KBM-7 (cell line): ENCODE data around the gene CFAP298.

Source experiments
- DNase-seq: peaks from one replicate; pipeline ENCODE4 v3.0.0-alpha.2; 2015
- in situ Hi-C: fragments of 300-500 bp; cut with MboI; formaldehyde crosslinking; loops from 2 replicates; pipeline ENCODE4 v1.14.3; 2020; ENCODE audit warnings: low sequenced_read_pairs, low pct_unique_long_range_greater_than_20kb, mixed read lengths

CFAP298 gene

GRCh38 chr21:32603131-32603530 is 9.0 kb downstream of the CFAP298 start:
- in situ Hi-C loops: no loop called here
- no peak for DNase-seq

- DNase-seq: no peak
- in situ Hi-C loops: no loop called here
These were observed 10.1 kb downstream of the CFAP298 start for GRCh38 chr21:32602099-32602498.

- in situ Hi-C loops: loop anchor here (25.0 kb wide), 1 partner anchor 187 kb away; the partner anchor contains the start of gene EVA1C
- DNase-seq: no peak
These were observed 12.7 kb downstream of the CFAP298 start for GRCh38 chr21:32599526-32599925.

- no peak for DNase-seq
- in situ Hi-C loops: loop anchor here (25.0 kb wide), 1 partner anchor 187 kb away; the partner anchor contains the start of gene EVA1C
These were observed 13.1 kb downstream of the CFAP298 start for GRCh38 chr21:32599091-32599490.

GRCh38 chr21:32597205-32597604 is 15.0 kb downstream of the CFAP298 start:
- in situ Hi-C loops: loop anchor here (25.0 kb wide), 1 partner anchor 185 kb away; the partner anchor contains the start of gene EVA1C
- DNase-seq: no peak

GRCh38 chr21:32595431-32595830 is 16.7 kb downstream of the CFAP298 start:
- no peak for DNase-seq
- in situ Hi-C loops: loop anchor here (25.0 kb wide), 1 partner anchor 183 kb away; the partner anchor contains the start of gene EVA1C

GRCh38 chr21:32593690-32594089 is 18.5 kb downstream of the CFAP298 start:
- in situ Hi-C loops: loop anchor here (25.0 kb wide), 1 partner anchor 181 kb away; the partner anchor contains the start of gene EVA1C
- no peak for DNase-seq

GRCh38 chr21:32592929-32593502 is 19.2 kb downstream of the CFAP298 start:
- in situ Hi-C loops: loop anchor here (25.0 kb wide), 1 partner anchor 181 kb away; the partner anchor contains the start of gene EVA1C
- no peak for DNase-seq

GRCh38 chr21:32590130-32590529 is 22.0 kb downstream of the CFAP298 start:
- in situ Hi-C loops: loop anchor here (25.0 kb wide), 1 partner anchor 178 kb away; the partner anchor contains the start of gene EVA1C
- no peak for DNase-seq

GRCh38 chr21:32587651-32588050 is 24.5 kb downstream of the CFAP298 start:
- DNase-seq: no peak

GRCh38 chr21:32587120-32587519 is 25.1 kb downstream of the CFAP298 start:
- no peak for DNase-seq
- in situ Hi-C loops: loop anchor here (25.0 kb wide), 1 partner anchor 175 kb away; the partner anchor contains the start of gene EVA1C

More at GRCh38 chr21:32587651-32588050, 24.5 kb downstream of the CFAP298 start:
- in situ Hi-C loops: loop anchor here (25.0 kb wide), 1 partner anchor 175 kb away; the partner anchor contains the start of gene EVA1C

GRCh38 chr21:32585970-32586369 is 26.2 kb downstream of the CFAP298 start:
- DNase-seq: no peak
- in situ Hi-C loops: loop anchor here (25.0 kb wide), 1 partner anchor 174 kb away; the partner anchor contains the start of gene EVA1C

GRCh38 chr21:32585042-32585710 is 27.0 kb downstream of the CFAP298 start, which contains the start of gene TCP10L:
TCP10L (minus strand) TSS chr21:32585523; CDS start chr21:32584304, 1,219 bp downstream.
- in situ Hi-C loops: loop anchor here (25.0 kb wide), 1 partner anchor 173 kb away; the partner anchor contains the start of gene EVA1C
- no peak for DNase-seq

- in situ Hi-C loops: loop anchor here (25.0 kb wide), 1 partner anchor 172 kb away; the partner anchor contains the start of gene EVA1C
- no peak for DNase-seq
These were observed 27.7 kb downstream of the CFAP298 start for GRCh38 chr21:32584472-32584871.

- no peak for DNase-seq
- in situ Hi-C loops: loop anchor here (25.0 kb wide), 1 partner anchor 169 kb away; the partner anchor contains the start of gene EVA1C
These were observed 30.4 kb downstream of the CFAP298 start for GRCh38 chr21:32581732-32582131.

- in situ Hi-C loops: loop anchor here (25.0 kb wide), 1 partner anchor 169 kb away; the partner anchor contains the start of gene EVA1C
- DNase-seq: no peak
These were observed 31.2 kb downstream of the CFAP298 start for GRCh38 chr21:32580949-32581348.

GRCh38 chr21:32578107-32578691 is 34.0 kb downstream of the CFAP298 start:
- in situ Hi-C loops: loop anchor here (25.0 kb wide), 1 partner anchor 166 kb away; the partner anchor contains the start of gene EVA1C
- peak; percentile 14 for DNase-seq

- in situ Hi-C loops: loop anchor here (25.0 kb wide), 1 partner anchor 164 kb away; the partner anchor contains the start of gene EVA1C
- no peak for DNase-seq
These were observed 36.2 kb downstream of the CFAP298 start for GRCh38 chr21:32576011-32576410.
